Measurements from ENCODE around the gene CAMK2D. TPM values are rescaled to one million over a fixed set of nuclear protein-coding genes. Genes with fewer than 3 reads are reported as not detected.

Gene CAMK2D
- total and polyA plus RNA-seq, 2 experiments from 2014 or later = 4.9 to 14.6 TPM

- Histone ChIP-seq H4K20me1 (replicated peaks; ENCODE audit: insufficient read depth) (no peaks in the 10 kb centered on the region), H3K4me1 (ENCODE audit: insufficient read depth) (no peaks in the 10 kb centered on the region), H2AFZ (no peak overlapping the region), H3K9me2 (ENCODE audit: insufficient read depth) (no peaks in the 10 kb centered on the region), H3K4me2 (no peak overlapping the region), H3K27ac (ENCODE audit: low read depth) (no peak overlapping the region), H3K4me3 (no peak overlapping the region), H3K36me3 (ENCODE audit: insufficient read depth) (no peaks in the 10 kb centered on the region), H3K27me3 (ENCODE audit: insufficient read depth) (no peaks in the 10 kb centered on the region), H3K79me2 (replicated peaks; ENCODE audit: insufficient read depth) (no peaks in the 10 kb centered on the region), H3F3A (replicated peaks; ENCODE audit: low read depth) (no peaks in the 10 kb centered on the region)
- ATAC-seq = no peak
- H3K36me3 Mint-ChIP-seq (ENCODE audit: low read depth) = no peaks in the 10 kb centered on the region
- no peak overlapping the region for H3K27ac Mint-ChIP-seq
- no peaks in the 10 kb centered on the region for H3K27me3 Mint-ChIP-seq (ENCODE audit: insufficient read depth, low read depth, poor library complexity)
- TF ChIP-seq REST (IDR thresholded peaks at IDR 0.05; ENCODE audit: unreplicated experiment) (no peak), ETS1 (IDR thresholded peaks at IDR 0.05) (no peak), CREB1 (CRISPR knock-in tag; IDR thresholded peaks at IDR 0.05; ENCODE audit: low read depth) (no peak), EZH2 (IDR thresholded peaks at IDR 0.05; ENCODE audit: low read depth, unreplicated experiment) (no peak), STAT1 (IDR thresholded peaks at IDR 0.05; ENCODE audit: unreplicated experiment) (no peak), EZH2phosphoT487 (IDR thresholded peaks at IDR 0.05; ENCODE audit: unreplicated experiment) (no peak), CTCF (conservative IDR thresholded peaks at IDR 0.05; ENCODE audit: low read depth in 2 of 2) (no peak), POLR2AphosphoS5 (IDR thresholded peaks at IDR 0.05; ENCODE audit: low read depth) (no peak), ZNF331 (CRISPR knock-in tag; IDR thresholded peaks at IDR 0.05; ENCODE audit: low read depth) (no peak), JUNB (IDR thresholded peaks at IDR 0.05; ENCODE audit: unreplicated experiment) (no peak)
- H3K4me3 Mint-ChIP-seq = no peak overlapping the region
- peaks cover 8% of the 10 kb centered on the region for H3K4me1 Mint-ChIP-seq
- DNase-seq (ENCODE audit: low spot score) = no peak
- no peaks in the 10 kb centered on the region for H3K9me3 Mint-ChIP-seq
Measured at GRCh38 chr4:113461281-113461680, 300.3 kb downstream of the CAMK2D start.

- ATAC-seq (no peak), DNase-seq (ENCODE audit: low spot score) (no peak)
- H3K79me2 ChIP-seq (replicated peaks; ENCODE audit: insufficient read depth) = no peaks in the 10 kb centered on the region
- no peak overlapping the region for H3K4me2 ChIP-seq
- H3K27me3 Mint-ChIP-seq (ENCODE audit: insufficient read depth, low read depth, poor library complexity) = no peaks in the 10 kb centered on the region
- peaks cover 31% of the 10 kb centered on the region for H3K4me1 Mint-ChIP-seq
- H3K4me3 Mint-ChIP-seq = no peak overlapping the region
- H3K9me3 Mint-ChIP-seq = no peaks in the 10 kb centered on the region
- H3K36me3 Mint-ChIP-seq (ENCODE audit: low read depth) = no peaks in the 10 kb centered on the region
- H3K27me3 ChIP-seq (ENCODE audit: insufficient read depth) = no peaks in the 10 kb centered on the region
- H2AFZ ChIP-seq = no peak overlapping the region
- no peak overlapping the region for H3K27ac Mint-ChIP-seq
- H3K9me2 ChIP-seq (ENCODE audit: insufficient read depth) = no peaks in the 10 kb centered on the region
- H3K4me1 ChIP-seq (ENCODE audit: insufficient read depth) = peaks cover 24% of the 10 kb centered on the region
- no peaks in the 10 kb centered on the region for H3K36me3 ChIP-seq (ENCODE audit: insufficient read depth)
- no peaks in the 10 kb centered on the region for H4K20me1 ChIP-seq (replicated peaks; ENCODE audit: insufficient read depth)
- no peak overlapping the region for H3K27ac ChIP-seq (ENCODE audit: low read depth)
- TF ChIP-seq CTCF (conservative IDR thresholded peaks at IDR 0.05; ENCODE audit: low read depth in 2 of 2) (no peak), STAT1 (IDR thresholded peaks at IDR 0.05; ENCODE audit: unreplicated experiment) (no peak), CREB1 (CRISPR knock-in tag; IDR thresholded peaks at IDR 0.05; ENCODE audit: low read depth) (no peak), ZNF331 (CRISPR knock-in tag; IDR thresholded peaks at IDR 0.05; ENCODE audit: low read depth) (no peak)
- no peaks in the 10 kb centered on the region for H3F3A ChIP-seq (replicated peaks; ENCODE audit: low read depth)
- H3K4me3 ChIP-seq = no peak overlapping the region
Measured at GRCh38 chr4:113457886-113458285, 303.7 kb downstream of the CAMK2D start.
